Measurements from ENCODE around the gene CCDC30. TPM values are rescaled to one million over a fixed set of nuclear protein-coding genes. Genes with fewer than 3 reads are reported as not detected.

Gene CCDC30
- total and polyA plus RNA-seq, 9 of the 15 experiments (the other 6 are each of a cell fraction or from before 2014, with no cell fraction given): 0.05 to 0.91 (median 0.24) TPM

- TF ChIP-seq SRSF1 (IDR thresholded peaks at IDR 0.05; ENCODE audit: low read depth, low read length): no peak
- no peak for TF ChIP-seq ARID1B (IDR thresholded peaks at IDR 0.05)
- TF ChIP-seq ZNF408 (CRISPR knock-in tag; IDR thresholded peaks at IDR 0.05; ENCODE audit: low read depth): no peak
- TF ChIP-seq, protein P1, sequence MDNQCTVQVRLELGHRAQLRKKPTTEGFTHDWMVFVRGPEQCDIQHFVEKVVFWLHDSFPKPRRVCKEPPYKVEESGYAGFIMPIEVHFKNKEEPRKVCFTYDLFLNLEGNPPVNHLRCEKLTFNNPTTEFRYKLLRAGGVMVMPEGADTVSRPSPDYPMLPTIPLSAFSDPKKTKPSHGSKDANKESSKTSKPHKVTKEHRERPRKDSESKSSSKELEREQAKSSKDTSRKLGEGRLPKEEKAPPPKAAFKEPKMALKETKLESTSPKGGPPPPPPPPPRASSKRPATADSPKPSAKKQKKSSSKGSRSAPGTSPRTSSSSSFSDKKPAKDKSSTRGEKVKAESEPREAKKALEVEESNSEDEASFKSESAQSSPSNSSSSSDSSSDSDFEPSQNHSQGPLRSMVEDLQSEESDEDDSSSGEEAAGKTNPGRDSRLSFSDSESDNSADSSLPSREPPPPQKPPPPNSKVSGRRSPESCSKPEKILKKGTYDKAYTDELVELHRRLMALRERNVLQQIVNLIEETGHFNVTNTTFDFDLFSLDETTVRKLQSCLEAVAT (IDR thresholded peaks at IDR 0.05): peak in 1 of 2 experiments; percentile 22; a peak in 1 of 4 replicates
These were observed 218.0 kb downstream of the CCDC30 start (continued) for GRCh38 chr1:42680921-42681683.

DNA sequence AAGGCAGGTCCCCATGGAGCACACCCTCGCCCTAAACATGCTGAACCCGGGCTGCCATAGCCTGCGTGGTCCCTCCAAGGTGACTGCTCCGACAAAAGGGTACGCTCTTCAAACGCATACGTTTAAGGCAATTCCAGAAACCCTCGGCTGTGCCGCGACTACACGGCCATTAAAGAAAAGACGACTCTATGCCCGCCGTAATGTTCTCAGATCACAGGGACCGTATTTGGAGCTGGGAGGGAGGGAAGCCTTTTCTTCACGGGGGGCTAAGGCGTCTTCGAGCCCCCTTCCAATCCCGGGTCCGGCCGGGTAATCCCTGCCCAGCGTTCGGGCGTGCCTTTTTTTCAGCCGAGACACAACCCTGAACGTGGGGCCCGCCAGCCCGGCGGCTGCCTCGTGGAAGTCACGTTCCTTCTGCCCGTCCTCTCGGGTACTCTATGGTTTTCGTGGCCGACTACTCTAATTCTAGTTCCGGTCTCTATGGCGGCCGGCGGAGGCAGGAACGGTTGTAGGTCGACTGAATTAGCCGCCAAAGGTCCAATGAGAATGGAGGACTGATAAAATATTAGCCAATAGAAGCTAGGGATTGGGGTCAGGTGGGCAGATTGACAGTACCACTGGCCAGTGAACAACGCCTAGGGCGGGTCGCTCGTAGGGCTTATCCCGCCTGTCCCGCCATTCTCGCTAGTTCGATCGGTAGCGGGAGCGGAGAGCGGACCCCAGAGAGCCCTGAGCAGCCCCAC is 218.8 kb downstream of the CCDC30 start, which contains the start of gene YBX1:
TSS of gene YBX1 (plus strand) at position 678 of the 743 bp plus-strand sequence. CDS start 148 bp downstream, outside the sequence.
- H3K27me3 ChIP-seq (ENCODE audit: control insufficient read depth in 2 of 2, insufficient read depth in 2 of 2, low read length in 2 of 2): no peaks in the 10 kb centered on the region
- H3K4me1 ChIP-seq (replicated peaks in 1 of 2; ENCODE audit: control insufficient read depth in 2 of 2, insufficient read depth in 2 of 2, low read length in 2 of 2): peaks cover 3 to 28% of the 10 kb centered on the region in 2 experiments; a peak in 4 of 5 replicates
- intact Hi-C loops (cut with micrococcal nuclease): loop anchor here (1.0 to 10.0 kb wide), 3 partner anchors 24 to 253 kb away; partner anchors contain the start of genes C1orf50, P3H1 and PPIH
- ATAC-seq (peak; percentile 90), DNase-seq (ENCODE audit: extremely low read depth in 1 of 4, low spot score in 3 of 4) (peak; percentile 98 to 100 (median 99)), FAIRE-seq (peak; percentile 90)
- peaks cover 71% of the 10 kb centered on the region for H3K79me2 ChIP-seq (ENCODE audit: control insufficient read depth, insufficient read depth, low read length)
- ChIA-PET POLR2A (interaction anchor here (0.6 to 8.0 kb wide), 26 partner anchors 8 to 392 kb away, joined by 3 to 72 read pairs (median 4); partner anchors contain the start of gene PPIH), CTCF (ENCODE audit: low intra/inter-chr PET ratio) (no interaction called here)
- peak within 1 kb of the TSS; percentile 98 for H3K4me2 ChIP-seq (ENCODE audit: insufficient read depth, low read length)
- in situ Hi-C loops (cut with MboI): no loop called here
- peaks cover 3% of the 10 kb centered on the region for H3K9me1 ChIP-seq (ENCODE audit: control insufficient read depth, insufficient read depth, low read length)
- peak within 1 kb of the TSS; percentile 97 to 99 for H3K9ac ChIP-seq (ENCODE audit: insufficient read depth in 1 of 2, low read depth in 2 of 2, low read length in 2 of 2)
- H3K27ac ChIP-seq (ENCODE audit: extremely low read depth, low read depth, low read length): peak within 1 kb of the TSS; percentile 95
- no TSS peak for BruUV-seq (replicated peaks)
- no peaks in the 10 kb centered on the region for H3K9me3 ChIP-seq (replicated peaks; ENCODE audit: control insufficient read depth, insufficient read depth, low read depth, low read length)
- peak within 1 kb of the TSS; percentile 77 for H3K4me3 ChIP-seq
- peaks cover 48% of the 10 kb centered on the region for H3K36me3 ChIP-seq (ENCODE audit: control insufficient read depth, insufficient read depth, low read length)
- under 1% methylated on average over 52 of the region's 54 CpGs for WGBS (ENCODE audit: insufficient coverage, low coverage, missing lambda C conversion rate)
- H2AFZ ChIP-seq (ENCODE audit: low read depth, low read length): peak within 1 kb of the TSS; percentile 77
- peaks cover 37% of the 10 kb centered on the region for H4K20me1 ChIP-seq (replicated peaks; ENCODE audit: control insufficient read depth, insufficient read depth, low read length)
- no peak for TF ChIP-seq IFI16 (CRISPR knock-in tag; IDR thresholded peaks at IDR 0.05)
- peak; percentile 21; the same call in 1 of the 2 replicates for TF ChIP-seq THRB (CRISPR knock-in tag; conservative IDR thresholded peaks at IDR 0.05)
- no peak for TF ChIP-seq U2AF1 (optimal IDR thresholded peaks at IDR 0.05; ENCODE audit: low read depth, low read length)
- no peak for TF ChIP-seq MEF2A (IDR thresholded peaks at IDR 0.05; ENCODE audit: control insufficient read depth, low read depth, low read length)
- TF ChIP-seq KDM5B (IDR thresholded peaks at IDR 0.05; ENCODE audit: insufficient replicate concordance, low read depth, low read length): peak; percentile 89
- 0 out of 2 replicates have a peak, but pooled peaks have one; percentile 24 for TF ChIP-seq THRAP3 (IDR thresholded peaks at IDR 0.05; ENCODE audit: borderline replicate concordance)
- no peak for TF ChIP-seq HDAC6 (IDR thresholded peaks at IDR 0.05; ENCODE audit: low read depth, low read length)
- TF ChIP-seq ZNF12 (CRISPR knock-in tag; IDR thresholded peaks at IDR 0.05): no peak; the same call in 1 of the 2 replicates
- TF ChIP-seq, protein P2, sequence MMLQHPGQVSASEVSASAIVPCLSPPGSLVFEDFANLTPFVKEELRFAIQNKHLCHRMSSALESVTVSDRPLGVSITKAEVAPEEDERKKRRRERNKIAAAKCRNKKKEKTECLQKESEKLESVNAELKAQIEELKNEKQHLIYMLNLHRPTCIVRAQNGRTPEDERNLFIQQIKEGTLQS (IDR thresholded peaks at IDR 0.05): no peak
- TF ChIP-seq, protein P2 (CRISPR knock-in tag; conservative IDR thresholded peaks at IDR 0.05): no peak
- TF ChIP-seq NFIC (IDR thresholded peaks at IDR 0.05): 0 out of 2 replicates have a peak, but pooled peaks have one; percentile 39
